Stomach smooth muscle (tissue), 2 donors: ENCODE measurements around the gene KCTD13.

Source experiments
- H3K27ac ChIP-seq: one replicate; pipeline ENCODE4 v1.7.0; 2013; ENCODE audit warnings: mild to moderate bottlenecking, low read length, inconsistent platforms
- H3K27me3 ChIP-seq, 2 donors: one replicate each; pipeline ENCODE4 v1.7.0; 2013; ENCODE audit warnings: low read length in 2 of 2; ENCODE audit not compliant: insufficient read depth in 2 of 2, control insufficient read depth in 1 of 2
- H3K36me3 ChIP-seq, 2 donors: one replicate each; pipeline ENCODE4 v1.7.0; 2013; ENCODE audit warnings: low read length in 2 of 2; ENCODE audit not compliant: control insufficient read depth in 2 of 2, insufficient read depth in 2 of 2
- H3K4me1 ChIP-seq: one replicate; pipeline ENCODE4 v1.7.0; 2013; ENCODE audit warnings: low read length; ENCODE audit not compliant: control insufficient read depth, insufficient read depth
- H3K4me3 ChIP-seq, 2 donors: one replicate each; pipeline ENCODE4 v1.7.0; 2013; ENCODE audit warnings: low read length in 2 of 2
- H3K9ac ChIP-seq, 2 donors: one replicate each; pipeline ENCODE4 v1.7.0; 2013; ENCODE audit warnings: low read length in 2 of 2, mild to moderate bottlenecking in 1 of 2
- H3K9me3 ChIP-seq, 2 donors: one replicate each; pipeline ENCODE4 v1.7.0; 2013; ENCODE audit warnings: low read length in 2 of 2; ENCODE audit not compliant: control insufficient read depth in 2 of 2
- donor health status: healthy.
- donor health status: Pancreatic carcinoma.

The KCTD13 gene

DNA sequence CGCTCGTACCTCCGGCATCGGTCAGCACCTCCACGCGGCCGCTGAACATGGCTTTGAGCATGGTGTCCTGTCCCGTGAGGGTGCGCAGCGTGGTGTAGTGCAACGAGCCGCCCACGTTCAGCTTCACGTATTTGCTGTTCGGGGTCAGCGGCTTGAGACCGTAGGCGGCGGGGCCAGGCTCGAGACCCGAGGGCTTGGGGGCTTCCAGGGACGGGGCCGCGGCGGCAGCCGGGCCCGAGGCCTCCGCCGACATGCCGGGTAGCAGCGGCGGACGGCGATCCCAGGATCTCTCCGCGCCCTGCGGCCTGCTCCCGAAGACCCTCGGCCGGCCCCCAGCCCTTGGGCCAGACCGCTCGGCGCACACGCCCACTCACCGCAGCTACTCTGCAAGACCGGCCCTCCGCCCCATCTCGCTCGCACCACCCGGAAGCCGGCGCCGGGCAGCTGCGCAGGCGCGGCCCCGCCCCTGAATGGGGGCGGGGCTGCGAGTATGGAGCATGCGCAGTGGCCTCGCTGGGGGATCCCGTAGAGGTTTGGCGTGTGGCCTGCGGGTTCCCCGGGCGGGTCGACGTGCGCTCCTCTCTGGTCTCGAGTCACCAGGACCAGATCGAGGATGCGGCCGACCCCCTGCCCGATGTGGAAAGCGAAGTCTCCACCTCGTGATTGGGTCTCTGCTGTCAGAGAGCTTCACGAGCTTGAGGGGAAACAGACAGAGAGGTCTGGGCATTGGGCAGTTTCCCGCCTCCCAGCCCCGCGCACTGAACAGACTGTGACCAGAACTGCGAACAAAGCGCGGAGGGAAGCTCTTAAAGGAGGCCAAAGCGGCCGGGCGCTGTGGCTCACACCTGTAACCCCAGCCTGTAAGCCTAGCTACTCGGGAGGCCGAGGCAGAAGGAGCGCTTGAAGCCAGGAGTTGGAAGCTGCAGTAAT lies at the start of gene KCTD13:
Gene KCTD13 (minus strand): TSS at position 446 of the 930 bp plus-strand sequence. CDS start 193 bp downstream, at position 253.
- Histone ChIP-seq H3K9ac (peak within 1 kb of the TSS; percentile 77 to 90), H3K27me3 (no peaks in the 10 kb centered on the region), H3K36me3 (peaks cover 2 to 5% of the 10 kb centered on the region in 2 donors), H3K4me1 (peaks cover 20% of the 10 kb centered on the region), H3K9me3 (no peaks in the 10 kb centered on the region), H3K4me3 (peak within 1 kb of the TSS; percentile 74 to 93), H3K27ac (peak within 1 kb of the TSS; percentile 85)

DNA sequence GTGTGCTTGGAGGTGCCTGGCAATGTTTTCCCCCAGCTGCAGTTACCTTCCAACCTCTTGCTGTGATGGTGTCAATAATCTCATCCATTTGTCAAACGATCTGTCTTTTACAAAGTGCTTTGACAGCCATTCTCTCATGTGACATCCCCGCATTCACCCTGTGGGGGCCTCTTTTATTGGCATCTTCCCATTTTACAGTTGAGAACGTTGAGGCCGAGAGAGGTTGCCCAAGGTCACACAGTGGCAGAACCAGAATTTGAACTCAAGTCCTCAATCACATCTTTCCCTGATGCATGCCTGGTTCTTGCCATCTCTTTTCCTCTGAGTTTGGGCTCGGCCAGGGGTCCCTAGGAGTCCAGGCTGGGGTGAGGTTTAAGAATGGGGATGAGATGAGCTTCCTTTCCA lies 49.1 kb upstream of the KCTD13 start:
- no peaks in the 10 kb centered on the region for H3K27me3 ChIP-seq

DNA sequence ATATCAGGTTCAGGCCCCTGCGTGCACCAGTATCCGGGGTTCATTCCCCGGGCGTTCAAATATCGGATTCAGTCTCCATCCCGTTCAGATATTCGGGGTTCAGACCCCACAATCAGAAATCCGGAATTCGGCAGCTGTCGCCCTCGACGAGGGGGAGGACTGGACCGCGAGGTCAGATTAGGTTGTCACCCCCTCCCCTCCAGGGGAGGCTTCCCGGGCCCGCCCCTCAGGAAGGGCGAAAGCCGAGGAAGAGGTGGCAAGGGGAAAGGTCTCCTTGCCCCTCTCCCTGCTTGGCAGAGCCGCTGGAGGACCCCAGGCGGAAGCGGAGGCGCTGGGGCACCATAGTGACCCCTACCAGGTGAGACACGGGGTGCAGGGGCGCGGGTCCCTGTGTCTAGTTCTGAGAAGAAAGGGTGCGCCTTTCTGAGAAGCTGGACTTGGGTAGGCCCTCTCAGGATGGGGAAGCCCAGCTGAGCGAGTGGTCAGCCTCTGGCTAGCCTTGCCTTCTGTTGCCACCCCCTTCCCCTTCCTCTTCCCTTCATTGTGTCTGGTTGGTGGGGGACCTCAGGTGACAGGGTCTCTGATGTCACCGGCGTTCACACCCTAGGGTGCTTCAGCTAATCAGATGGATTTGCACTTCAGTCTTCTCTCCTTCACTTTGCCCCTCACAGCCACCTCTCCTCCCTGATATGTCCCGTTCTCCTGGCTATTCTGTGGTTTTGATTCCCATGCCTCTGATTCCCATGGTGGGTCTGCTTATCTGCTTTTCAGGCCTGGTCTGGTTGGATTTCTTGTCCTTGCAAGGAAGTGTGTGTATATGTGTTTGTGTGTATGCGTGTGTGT lies 48.5 kb upstream of the KCTD13 start:
- Histone ChIP-seq H3K4me3 (peak overlapping the region; percentile 89 to 93), H3K27me3 (no peaks in the 10 kb centered on the region), H3K27ac (peak overlapping the region; percentile 85), H3K9ac (peak overlapping the region; percentile 93 to 97), H3K36me3 (peaks cover 24 to 26% of the 10 kb centered on the region in 2 donors), H3K9me3 (no peaks in the 10 kb centered on the region), H3K4me1 (peaks cover 36% of the 10 kb centered on the region)

More for the DNA sequence above, 49.1 kb upstream of the KCTD13 start:
- peaks cover 27 to 29% of the 10 kb centered on the region in 2 donors for H3K36me3 ChIP-seq
- peak overlapping the region; percentile 93 to 97 for H3K9ac ChIP-seq
- H3K27ac ChIP-seq: peak overlapping the region; percentile 0
- no peaks in the 10 kb centered on the region for H3K9me3 ChIP-seq
- peaks cover 36% of the 10 kb centered on the region for H3K4me1 ChIP-seq
- peak overlapping the region; percentile 89 to 93 for H3K4me3 ChIP-seq

GRCh38 chr16:29973384-29974246 lies 47.6 kb upstream of the KCTD13 start, which contains the start of gene TAOK2:
Gene TAOK2, plus strand, starts transcription at chr16:29973868. Its CDS starts 3,905 bp downstream, at chr16:29977773.
- H3K27ac ChIP-seq: peak within 1 kb of the TSS; percentile 85

DNA sequence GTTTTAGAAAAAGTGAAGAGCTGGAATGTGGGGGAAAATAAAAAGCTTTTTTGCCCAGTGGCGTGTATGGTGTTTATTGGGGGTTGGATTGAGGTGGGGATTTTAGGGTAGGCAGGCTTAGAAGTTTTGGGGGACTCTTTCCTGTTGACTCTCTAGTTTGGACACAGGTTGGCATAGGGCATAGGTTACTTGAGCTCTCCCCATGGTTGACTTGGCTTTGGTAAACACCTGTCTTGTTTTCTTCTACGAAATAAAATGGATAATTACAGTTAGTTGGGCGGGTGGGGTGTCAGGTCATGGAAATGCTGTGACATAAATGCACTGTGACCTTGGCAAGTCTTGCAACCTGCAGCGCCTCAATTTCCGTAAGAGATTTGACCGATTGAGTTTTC lies 47.0 kb upstream of the KCTD13 start:
- Histone ChIP-seq H3K9ac (no peak overlapping the region), H3K9me3 (no peaks in the 10 kb centered on the region), H3K27ac (no peak overlapping the region), H3K27me3 (no peaks in the 10 kb centered on the region), H3K36me3 (peaks cover 16 to 22% of the 10 kb centered on the region in 2 donors), H3K4me3 (peak overlapping the region in 1 of 2 donors; percentile 52), H3K4me1 (peaks cover 36% of the 10 kb centered on the region)

More at GRCh38 chr16:29973384-29974246, 47.6 kb upstream of the KCTD13 start, which contains the start of gene TAOK2:
- H3K36me3 ChIP-seq: peaks cover 17 to 22% of the 10 kb centered on the region in 2 donors
- H3K27me3 ChIP-seq: no peaks in the 10 kb centered on the region
- H3K9ac ChIP-seq: peak within 1 kb of the TSS; percentile 93 to 97
- H3K4me3 ChIP-seq: peak within 1 kb of the TSS; percentile 89 to 93
- H3K4me1 ChIP-seq: peaks cover 36% of the 10 kb centered on the region
- H3K9me3 ChIP-seq: no peaks in the 10 kb centered on the region

- Histone ChIP-seq H3K4me1 (peaks cover 35% of the 10 kb centered on the region), H3K27ac (no peak overlapping the region), H3K9me3 (no peaks in the 10 kb centered on the region), H3K9ac (no peak overlapping the region), H3K4me3 (no peak overlapping the region), H3K27me3 (no peaks in the 10 kb centered on the region), H3K36me3 (peaks cover 16 to 19% of the 10 kb centered on the region in 2 donors)
Measured at GRCh38 chr16:29972500-29972899, 46.5 kb upstream of the KCTD13 start.

- Histone ChIP-seq H3K4me1 (peaks cover 23% of the 10 kb centered on the region), H3K4me3 (no peak overlapping the region), H3K27ac (no peak overlapping the region), H3K9ac (no peak overlapping the region), H3K9me3 (no peaks in the 10 kb centered on the region), H3K36me3 (peaks cover 16 to 19% of the 10 kb centered on the region in 2 donors), H3K27me3 (no peaks in the 10 kb centered on the region)
Measured at GRCh38 chr16:29971304-29971703, 45.3 kb upstream of the KCTD13 start.

DNA sequence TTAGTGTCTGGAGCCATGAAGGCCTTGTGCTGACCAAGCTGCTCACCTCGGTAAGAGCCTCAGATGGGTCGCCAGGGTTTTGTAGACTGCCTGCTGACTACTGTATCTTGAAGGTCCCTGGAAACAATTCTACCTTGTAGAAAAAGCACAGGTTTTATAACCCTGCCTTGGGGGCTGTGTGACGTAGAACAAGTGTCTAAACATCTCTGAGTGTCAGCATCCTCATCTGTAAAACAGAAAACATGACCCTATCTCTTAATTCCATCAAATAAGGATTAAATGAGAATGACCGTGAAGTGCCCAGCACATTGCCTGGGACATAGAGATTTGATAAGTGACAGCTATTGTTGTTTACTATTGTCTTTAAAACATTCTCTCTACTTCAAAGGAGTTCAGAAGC lies 42.2 kb upstream of the KCTD13 start:
- Histone ChIP-seq H3K36me3 (peaks cover 16 to 19% of the 10 kb centered on the region in 2 donors), H3K27me3 (no peaks in the 10 kb centered on the region), H3K9me3 (no peaks in the 10 kb centered on the region), H3K4me3 (no peak overlapping the region), H3K9ac (no peak overlapping the region), H3K4me1 (peaks cover 4% of the 10 kb centered on the region), H3K27ac (no peak overlapping the region)

- H3K4me1 ChIP-seq: peaks cover 16% of the 10 kb centered on the region
Measured at GRCh38 chr16:29963021-29963743, 37.2 kb upstream of the KCTD13 start.

More at GRCh38 chr16:29963021-29963743, 37.2 kb upstream of the KCTD13 start:
- peaks cover 3 to 4% of the 10 kb centered on the region in 2 donors for H3K36me3 ChIP-seq
- H3K27me3 ChIP-seq: no peaks in the 10 kb centered on the region
- H3K27ac ChIP-seq: peak overlapping the region; percentile 88
- peak overlapping the region; percentile 81 to 91 for H3K4me3 ChIP-seq
- H3K9ac ChIP-seq: peak overlapping the region; percentile 81 to 93
- no peaks in the 10 kb centered on the region for H3K9me3 ChIP-seq
